OCI-LY3 (cell line): ENCODE data around the gene P4HB.

Source experiments
- H2AFZ ChIP-seq: fragments of 200-600, 300-600 bp; shearing (Covaris generic); 2 replicates; pipeline ENCODE4 v1.6.0; 2014; ENCODE audit warnings: antibody characterized with exemption, low read depth, low read length
- H3K27ac ChIP-seq: fragments of 200-600, 300-600 bp; sonication (generic); 2 replicates; pipeline ENCODE4 v1.5.1; 2014; ENCODE audit warnings: mild to moderate bottlenecking, low read length, moderate library complexity, mixed read lengths
- H3K27me3 ChIP-seq: fragments of 200-600, 300-600 bp; sonication (generic); 2 replicates; pipeline ENCODE4 v1.6.1; 2014; ENCODE audit warnings: low read depth, low read length, mixed read lengths
- H3K36me3 ChIP-seq: fragments of 200-600, 300-600 bp; sonication (generic); replicated peaks from 2 replicates; pipeline ENCODE3; 2014; ENCODE audit warnings: low read depth, low read length, mixed read lengths
- H3K4me1 ChIP-seq: fragments of 300-600, 200-600 bp; sonication (generic); 2 replicates; pipeline ENCODE4 v1.6.1; 2014; ENCODE audit warnings: low read length, mixed read lengths
- H3K4me2 ChIP-seq: fragments of 200-600, 300-600 bp; sonication (generic); 2 replicates; pipeline ENCODE4 v1.6.1; 2014; ENCODE audit warnings: low read length, mixed read lengths
- H3K4me3 ChIP-seq: fragments of 300-600, 200-600 bp; sonication (generic); 2 replicates; pipeline ENCODE4 v1.5.1; 2014; ENCODE audit warnings: antibody characterized with exemption, mild to moderate bottlenecking, low read length, moderate library complexity
- H3K79me2 ChIP-seq: fragments of 300-600, 200-600 bp; shearing (Covaris generic); 2 replicates; pipeline ENCODE4 v1.6.1; 2014; ENCODE audit warnings: mild to moderate bottlenecking, low read length, mixed read lengths
- H3K9ac ChIP-seq: fragments of 300-600, 200-600 bp; shearing (Covaris generic); 2 replicates; pipeline ENCODE4 v1.6.0; 2014; ENCODE audit warnings: mild to moderate bottlenecking, low read length, moderate library complexity
- H3K9me3 ChIP-seq: fragments of 200-600, 300-600 bp; shearing (Covaris generic); 2 replicates; pipeline ENCODE4 v1.6.1; 2014; ENCODE audit warnings: low read length, mixed read lengths; ENCODE audit not compliant: insufficient read depth
- H4K20me1 ChIP-seq: fragments of 200-600, 300-600 bp; sonication (generic); 2 replicates; pipeline ENCODE4 v1.6.1; 2016; ENCODE audit warnings: low read length, mixed read lengths; ENCODE audit not compliant: insufficient read depth
- EZH2phosphoT487 ChIP-seq: fragments of 200-600 bp; shearing (Covaris generic); IDR thresholded peaks from 2 replicates; pipeline ENCODE4 v1.6.1; 2018; ENCODE audit warnings: antibody characterized with exemption, mixed run types, low read depth
- TF ChIP-seq, protein P1 (sequence below): fragments of 200-600, 300-600 bp; sonication (generic); IDR thresholded peaks from 2 replicates; pipeline ENCODE4 v1.5.1; 2014; ENCODE audit warnings: antibody characterized with exemption, low read length, low read depth

Gene P4HB

DNA sequence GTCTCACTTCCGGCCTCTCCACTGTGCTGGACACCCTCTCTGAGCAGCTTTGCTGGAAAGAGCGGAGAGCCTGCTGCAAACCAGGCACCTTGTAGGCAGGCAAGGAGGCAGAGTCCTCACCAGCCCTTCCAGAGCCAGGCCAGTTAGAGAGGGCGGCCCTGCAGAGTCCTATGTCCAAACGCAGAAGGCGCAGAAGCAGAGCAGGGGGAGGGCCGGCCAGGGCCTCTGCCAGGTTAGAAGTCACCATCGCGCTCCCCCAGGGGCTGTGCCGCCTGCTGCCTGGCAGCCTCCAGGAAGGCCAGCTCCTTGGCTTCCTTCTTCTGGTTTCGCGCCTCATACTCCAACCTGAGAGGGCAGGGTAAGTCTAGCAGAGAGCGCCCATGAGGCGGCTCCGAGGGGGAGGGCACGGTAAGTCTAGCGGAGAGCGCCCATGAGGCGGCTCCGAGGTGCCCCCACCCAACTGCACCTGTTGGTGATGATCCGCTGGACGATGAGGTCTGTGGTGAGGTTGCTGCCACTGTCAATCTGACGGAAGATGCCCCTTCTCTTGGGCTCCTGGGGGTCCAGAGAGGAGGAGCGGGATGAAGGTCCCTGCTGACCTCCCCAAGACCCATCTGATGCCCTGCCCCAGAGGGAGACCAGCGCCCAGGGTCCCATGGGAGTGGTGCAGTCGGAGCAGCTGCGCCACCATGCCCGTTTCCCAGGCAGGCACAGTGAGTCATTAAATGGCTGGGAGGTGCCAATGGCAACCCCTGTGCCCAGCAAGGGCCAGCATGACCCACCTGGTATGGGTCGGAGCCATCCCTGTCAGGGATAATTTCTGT is 44.5 kb upstream of the P4HB start:
- Histone ChIP-seq H3K79me2 (0 out of 2 replicates have a peak, but pooled peaks cover 4% of the 10 kb centered on the region), H2AFZ (no peak overlapping the region), H3K36me3 (peaks cover 19% of the 10 kb centered on the region), H4K20me1 (no peaks in the 10 kb centered on the region), H3K4me1 (0 out of 2 replicates have a peak, but pooled peaks cover under 1% of the 10 kb centered on the region), H3K27me3 (no peaks in the 10 kb centered on the region), H3K9ac (no peak overlapping the region), H3K27ac (no peak overlapping the region), H3K4me2 (no peak overlapping the region), H3K4me3 (no peak overlapping the region), H3K9me3 (no peaks in the 10 kb centered on the region)
- TF ChIP-seq, protein P1, sequence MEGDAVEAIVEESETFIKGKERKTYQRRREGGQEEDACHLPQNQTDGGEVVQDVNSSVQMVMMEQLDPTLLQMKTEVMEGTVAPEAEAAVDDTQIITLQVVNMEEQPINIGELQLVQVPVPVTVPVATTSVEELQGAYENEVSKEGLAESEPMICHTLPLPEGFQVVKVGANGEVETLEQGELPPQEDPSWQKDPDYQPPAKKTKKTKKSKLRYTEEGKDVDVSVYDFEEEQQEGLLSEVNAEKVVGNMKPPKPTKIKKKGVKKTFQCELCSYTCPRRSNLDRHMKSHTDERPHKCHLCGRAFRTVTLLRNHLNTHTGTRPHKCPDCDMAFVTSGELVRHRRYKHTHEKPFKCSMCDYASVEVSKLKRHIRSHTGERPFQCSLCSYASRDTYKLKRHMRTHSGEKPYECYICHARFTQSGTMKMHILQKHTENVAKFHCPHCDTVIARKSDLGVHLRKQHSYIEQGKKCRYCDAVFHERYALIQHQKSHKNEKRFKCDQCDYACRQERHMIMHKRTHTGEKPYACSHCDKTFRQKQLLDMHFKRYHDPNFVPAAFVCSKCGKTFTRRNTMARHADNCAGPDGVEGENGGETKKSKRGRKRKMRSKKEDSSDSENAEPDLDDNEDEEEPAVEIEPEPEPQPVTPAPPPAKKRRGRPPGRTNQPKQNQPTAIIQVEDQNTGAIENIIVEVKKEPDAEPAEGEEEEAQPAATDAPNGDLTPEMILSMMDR, result no peak
- no peak for TF ChIP-seq EZH2phosphoT487

- H3K4me3 ChIP-seq, result no peak overlapping the region
- no peak for TF ChIP-seq EZH2phosphoT487
- TF ChIP-seq, protein P1, result no peak
- H4K20me1 ChIP-seq, result no peaks in the 10 kb centered on the region
- no peaks in the 10 kb centered on the region for H3K27me3 ChIP-seq
- H3K4me1 ChIP-seq, result no peaks in the 10 kb centered on the region
- H2AFZ ChIP-seq, result no peak overlapping the region
- H3K36me3 ChIP-seq, result peaks cover 20% of the 10 kb centered on the region
- H3K79me2 ChIP-seq, result no peaks in the 10 kb centered on the region
- H3K9me3 ChIP-seq, result no peaks in the 10 kb centered on the region
- H3K4me2 ChIP-seq, result no peak overlapping the region
- no peak overlapping the region for H3K9ac ChIP-seq
- no peak overlapping the region for H3K27ac ChIP-seq
Observed at GRCh38 chr17:81903896-81904599, 43.7 kb upstream of the P4HB start.

DNA sequence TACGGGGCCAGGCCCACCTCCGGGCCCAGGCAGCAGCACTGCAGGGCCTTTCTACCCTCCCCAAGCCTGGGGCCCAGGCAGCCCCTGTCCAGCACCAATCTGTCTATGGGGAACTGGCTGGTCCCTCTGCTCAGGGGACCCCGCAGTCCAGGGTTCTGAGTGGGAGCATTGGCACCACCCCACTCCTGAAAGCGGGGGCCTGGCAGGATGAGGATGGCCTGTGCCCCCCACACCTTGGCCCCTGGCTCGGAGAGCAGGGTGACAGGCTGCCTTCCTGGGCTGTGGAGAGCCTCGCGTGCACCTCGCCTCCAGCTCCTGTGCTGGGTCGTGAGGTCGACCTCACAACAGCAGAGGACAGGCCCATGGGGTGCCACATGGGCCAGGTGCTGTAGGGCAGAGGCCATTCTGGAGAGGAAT is 43.1 kb upstream of the P4HB start:
- Histone ChIP-seq H3K27ac (no peak overlapping the region), H3K79me2 (no peaks in the 10 kb centered on the region), H2AFZ (no peak overlapping the region), H3K4me1 (no peaks in the 10 kb centered on the region; the same call in 1 of the 2 replicates), H3K4me3 (no peak overlapping the region), H3K9me3 (no peaks in the 10 kb centered on the region), H3K36me3 (peaks cover 22% of the 10 kb centered on the region), H3K4me2 (no peak overlapping the region), H3K9ac (no peak overlapping the region), H4K20me1 (no peaks in the 10 kb centered on the region), H3K27me3 (no peaks in the 10 kb centered on the region)
- TF ChIP-seq, protein P1, result no peak
- no peak for TF ChIP-seq EZH2phosphoT487

- peaks cover 23% of the 10 kb centered on the region for H3K36me3 ChIP-seq
- no peaks in the 10 kb centered on the region for H3K27me3 ChIP-seq
- no peak overlapping the region for H2AFZ ChIP-seq
- H3K4me3 ChIP-seq, result no peak overlapping the region
- no peaks in the 10 kb centered on the region for H3K79me2 ChIP-seq
- no peak overlapping the region for H3K9ac ChIP-seq
- H3K4me1 ChIP-seq, result no peaks in the 10 kb centered on the region; the same call in 1 of the 2 replicates
- no peaks in the 10 kb centered on the region for H4K20me1 ChIP-seq
- no peak overlapping the region for H3K27ac ChIP-seq
- H3K4me2 ChIP-seq, result no peak overlapping the region
- no peaks in the 10 kb centered on the region for H3K9me3 ChIP-seq
- TF ChIP-seq, protein P1, result no peak
Observed at GRCh38 chr17:81902653-81903414, 42.5 kb upstream of the P4HB start.
